Chondrocyte (in vitro differentiated cells): ENCODE measurements around the gene EIF2AK2. TPM values are rescaled to one million over a fixed set of nuclear protein-coding genes. Genes with fewer than 3 reads are reported as not detected.

Experiments
- DNase-seq: peaks from one replicate; pipeline ENCODE4 v3.0.0; 2021; ENCODE audit warnings: mixed read lengths, low spot score
- H3K27ac Mint-ChIP-seq: one replicate; pipeline ENCODE4 v1.8.0; 2021; ENCODE audit warnings: mild to moderate bottlenecking, moderate library complexity, mixed read lengths; ENCODE audit not compliant: unreplicated experiment
- H3K27me3 Mint-ChIP-seq: 2 replicates; pipeline ENCODE4 v1.8.0; 2021; ENCODE audit warnings: low read depth, mixed read lengths
- H3K36me3 Mint-ChIP-seq: 2 replicates; pipeline ENCODE4 v1.8.0; 2021; ENCODE audit warnings: low read depth, mixed read lengths
- H3K4me1 Mint-ChIP-seq: 2 replicates; pipeline ENCODE4 v1.8.0; 2021; ENCODE audit warnings: low read depth, mild to moderate bottlenecking, mixed read lengths
- H3K4me3 Mint-ChIP-seq: one replicate; pipeline ENCODE4 v1.8.0; 2021; ENCODE audit warnings: mild to moderate bottlenecking, moderate library complexity, mixed read lengths; ENCODE audit not compliant: unreplicated experiment
- H3K9me3 Mint-ChIP-seq: 2 replicates; pipeline ENCODE4 v1.8.0; 2021; ENCODE audit warnings: low read depth, mixed read lengths
- CTCF ChIP-seq: fragments of 200-600 bp; sonication (generic); IDR thresholded peaks from 2 replicates; pipeline ENCODE4 v1.5.0; 2021; ENCODE audit warnings: antibody characterized with exemption, mild to moderate bottlenecking, moderate library complexity
- total RNA-seq: library from RNA; stranded (reverse); gene quantifications from 3 replicates; pipeline ENCODE4 v1.2.1, GENCODE V29; 2021

The EIF2AK2 gene
- total RNA-seq, 1 donor from 2014 or later = 46.4 TPM

- no peak for TF ChIP-seq CTCF
- H3K4me3 Mint-ChIP-seq = no peak overlapping the region
- H3K36me3 Mint-ChIP-seq = peaks cover 10% of the 10 kb centered on the region
- no peak overlapping the region for H3K27ac Mint-ChIP-seq
- DNase-seq = no peak
- no peaks in the 10 kb centered on the region for H3K27me3 Mint-ChIP-seq
- no peaks in the 10 kb centered on the region for H3K9me3 Mint-ChIP-seq
- H3K4me1 Mint-ChIP-seq = no peaks in the 10 kb centered on the region
Measured at GRCh38 chr2:37090019-37090477, 66.7 kb downstream of the EIF2AK2 start.

GRCh38 chr2:37085731-37086147 lies 71.0 kb downstream of the EIF2AK2 start:
- H3K27ac Mint-ChIP-seq = no peak overlapping the region
- no peak for TF ChIP-seq CTCF
- H3K27me3 Mint-ChIP-seq = no peaks in the 10 kb centered on the region
- DNase-seq = no peak
- peaks cover 2% of the 10 kb centered on the region for H3K36me3 Mint-ChIP-seq
- no peaks in the 10 kb centered on the region for H3K9me3 Mint-ChIP-seq
- peaks cover 5% of the 10 kb centered on the region for H3K4me1 Mint-ChIP-seq
- H3K4me3 Mint-ChIP-seq = no peak overlapping the region

- Mint-ChIP-seq H3K4me1 (peaks cover 11% of the 10 kb centered on the region), H3K27ac (no peak overlapping the region), H3K27me3 (no peaks in the 10 kb centered on the region), H3K36me3 (peaks cover 2% of the 10 kb centered on the region), H3K9me3 (no peaks in the 10 kb centered on the region), H3K4me3 (no peak overlapping the region)
- no peak for DNase-seq
- TF ChIP-seq CTCF = no peak
Measured at GRCh38 chr2:37084797-37085196, 72.0 kb downstream of the EIF2AK2 start.

GRCh38 chr2:37083873-37084794 lies 72.6 kb downstream of the EIF2AK2 start, which contains the start of the genes GPATCH11 and HEATR5B:
GPATCH11 (plus strand) TSS chr2:37084518; CDS start chr2:37088382, 3,864 bp downstream.
HEATR5B (minus strand) TSS chr2:37084372; CDS start chr2:37083414, 958 bp downstream.
- peak; percentile 98 for DNase-seq
- H3K9me3 Mint-ChIP-seq = no peaks in the 10 kb centered on the region
- no peaks in the 10 kb centered on the region for H3K27me3 Mint-ChIP-seq
- no peak within 1 kb of the TSS for H3K27ac Mint-ChIP-seq
- no peak within 1 kb of the TSS for H3K4me3 Mint-ChIP-seq
- peak; percentile 15 for TF ChIP-seq CTCF
- H3K4me1 Mint-ChIP-seq = peaks cover 11% of the 10 kb centered on the region
- H3K36me3 Mint-ChIP-seq = no peaks in the 10 kb centered on the region

- H3K4me3 Mint-ChIP-seq = no peak overlapping the region
- TF ChIP-seq CTCF = no peak
- H3K9me3 Mint-ChIP-seq = no peaks in the 10 kb centered on the region
- no peaks in the 10 kb centered on the region for H3K27me3 Mint-ChIP-seq
- H3K27ac Mint-ChIP-seq = no peak overlapping the region
- no peak for DNase-seq
- H3K4me1 Mint-ChIP-seq = peaks cover 11% of the 10 kb centered on the region
- H3K36me3 Mint-ChIP-seq = peaks cover 13% of the 10 kb centered on the region
Measured at GRCh38 chr2:37080689-37081088, 76.1 kb downstream of the EIF2AK2 start.
